Activated CD8-positive, alpha-beta T cell treated with anti-CD3 and anti-CD28 coated beads, Interleukin-2, amount 10 ng/mL, durations not matched to agents 7 days and 5 days (primary cell): ENCODE measurements around the gene ROS1. TPM values are rescaled to one million over a fixed set of nuclear protein-coding genes. Genes with fewer than 3 reads are reported as not detected.

Experiments
- ATAC-seq: fragments of 150-1000 bp; cut with Tn5 transposase; one replicate; pipeline ENCODE4 v1.10.0; 2021; ENCODE audit warnings: moderate library complexity
- CTCF ChIA-PET: fragments of 350-600 bp; sonication (Branson Sonifier 250); formaldehyde crosslinking; loops from one replicate; lab custom pipeline; 2021; ENCODE audit warnings: antibody characterized with exemption; lab: Charles Lee
- POLR2A ChIA-PET: fragments of 350-600 bp; sonication (Branson Sonifier 250); formaldehyde crosslinking; loops from one replicate; lab custom pipeline; 2021; ENCODE audit warnings: antibody characterized with exemption; lab: Charles Lee
- DNase-seq: peaks from one replicate; pipeline ENCODE4 v3.0.0-alpha.2; 2020
- H3K27ac Mint-ChIP-seq: one replicate; pipeline ENCODE4 v1.8.0; 2021; ENCODE audit warnings: mild to moderate bottlenecking, mixed read lengths
- H3K27me3 Mint-ChIP-seq: one replicate; pipeline ENCODE4 v1.8.0; 2021; ENCODE audit warnings: low read depth, mixed read lengths
- H3K36me3 Mint-ChIP-seq: one replicate; pipeline ENCODE4 v1.8.0; 2021; ENCODE audit warnings: low read depth, mixed read lengths
- H3K4me1 Mint-ChIP-seq: one replicate; pipeline ENCODE4 v1.8.0; 2021; ENCODE audit warnings: low read depth, mixed read lengths
- H3K4me3 Mint-ChIP-seq: one replicate; pipeline ENCODE4 v1.8.0; 2021; ENCODE audit warnings: mild to moderate bottlenecking, mixed read lengths
- H3K9me3 Mint-ChIP-seq: one replicate; pipeline ENCODE4 v1.8.0; 2022; ENCODE audit warnings: mixed read lengths; ENCODE audit not compliant: insufficient read depth
- total RNA-seq, 2 experiments: library from RNA; stranded (reverse); gene quantifications; one replicate each; pipeline ENCODE4 v1.2.3, GENCODE V29; 2021

ROS1 gene
- total RNA-seq, 2 experiments from 2014 or later: not detected

- DNase-seq (no peak), ATAC-seq (no peak)
- ChIA-PET POLR2A (no interaction called here), CTCF (no interaction called here)
- Mint-ChIP-seq H3K36me3 (no peaks in the 10 kb centered on the region), H3K27me3 (peaks cover 11% of the 10 kb centered on the region), H3K27ac (no peak overlapping the region), H3K4me3 (no peak overlapping the region), H3K9me3 (no peaks in the 10 kb centered on the region), H3K4me1 (no peaks in the 10 kb centered on the region)
Measured at GRCh38 chr6:117338567-117338966, 87.2 kb downstream of the ROS1 start.

GRCh38 chr6:117329926-117330325 is 95.8 kb downstream of the ROS1 start:
- no peaks in the 10 kb centered on the region for H3K27me3 Mint-ChIP-seq

DNA sequence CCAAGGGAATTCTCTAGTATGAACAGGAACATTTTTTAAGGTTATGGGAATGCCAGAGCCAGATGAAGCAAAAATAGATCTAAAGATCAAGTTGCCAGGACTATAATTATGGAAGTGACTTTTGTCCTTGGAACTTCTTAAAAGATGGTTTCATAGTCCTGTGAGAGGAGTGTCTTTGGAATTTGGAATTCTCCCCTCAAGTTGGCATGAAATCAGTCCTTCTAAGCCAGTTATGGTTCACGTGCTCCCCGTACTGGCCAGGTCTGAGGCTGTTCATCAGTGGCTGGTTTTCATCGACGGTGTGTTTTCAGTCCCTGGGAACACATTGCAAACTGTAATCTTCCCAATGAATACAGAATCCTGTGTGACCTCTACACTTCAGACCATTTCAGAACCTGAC is 97.2 kb downstream of the ROS1 start:
- DNase-seq: no peak
- Mint-ChIP-seq H3K36me3 (no peaks in the 10 kb centered on the region), H3K27me3 (no peaks in the 10 kb centered on the region)

More at GRCh38 chr6:117329926-117330325, 95.8 kb downstream of the ROS1 start:
- POLR2A ChIA-PET: no interaction called here
- Mint-ChIP-seq H3K27ac (no peak overlapping the region), H3K4me1 (no peaks in the 10 kb centered on the region), H3K36me3 (no peaks in the 10 kb centered on the region), H3K4me3 (no peak overlapping the region), H3K9me3 (peaks cover 5% of the 10 kb centered on the region)
- DNase-seq: no peak
- no peak for ATAC-seq
- CTCF ChIA-PET: no interaction called here

DNA sequence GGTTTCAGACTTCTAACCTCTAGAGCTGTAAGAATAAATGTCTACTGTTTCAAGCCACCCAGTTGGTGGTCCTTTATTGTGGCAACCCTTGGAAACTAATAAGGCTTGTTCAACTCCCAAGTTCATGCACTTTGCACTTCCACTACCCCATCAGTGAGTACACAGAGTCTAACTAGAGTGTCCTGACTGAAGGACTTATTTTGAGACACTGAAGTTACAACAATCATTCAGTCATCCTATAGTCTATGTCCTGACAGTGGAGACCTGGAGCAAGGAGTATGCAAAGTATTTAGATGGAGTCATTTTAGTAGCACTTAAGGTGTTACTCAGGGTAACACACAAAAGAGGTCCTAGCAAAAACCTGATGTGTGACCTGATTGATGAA is 97.7 kb downstream of the ROS1 start:
- ChIA-PET POLR2A (no interaction called here), CTCF (interaction anchor here (1.2 kb wide), 1 partner anchor 357 kb away, joined by 3 read pairs; no protein-coding TSS in a partner anchor)
- Mint-ChIP-seq H3K27ac (no peak overlapping the region), H3K27me3 (no peaks in the 10 kb centered on the region), H3K4me3 (no peak overlapping the region), H3K4me1 (no peaks in the 10 kb centered on the region), H3K9me3 (peaks cover 5% of the 10 kb centered on the region), H3K36me3 (no peaks in the 10 kb centered on the region)
- DNase-seq (no peak), ATAC-seq (no peak)

More for the DNA sequence above, 97.2 kb downstream of the ROS1 start:
- peaks cover 5% of the 10 kb centered on the region for H3K9me3 Mint-ChIP-seq
- H3K4me3 Mint-ChIP-seq: no peak overlapping the region
- POLR2A ChIA-PET: no interaction called here
- no peaks in the 10 kb centered on the region for H3K4me1 Mint-ChIP-seq
- no peak for ATAC-seq
- CTCF ChIA-PET: no interaction called here
- H3K27ac Mint-ChIP-seq: no peak overlapping the region

GRCh38 chr6:117327149-117328004 is 98.4 kb downstream of the ROS1 start:
- Mint-ChIP-seq H3K27me3 (no peaks in the 10 kb centered on the region), H3K9me3 (peaks cover 3% of the 10 kb centered on the region), H3K4me3 (no peak overlapping the region), H3K4me1 (no peaks in the 10 kb centered on the region), H3K36me3 (no peaks in the 10 kb centered on the region), H3K27ac (no peak overlapping the region)
- ATAC-seq (no peak), DNase-seq (no peak)
- CTCF ChIA-PET: interaction anchor here (1.0 to 1.2 kb wide), 2 partner anchors 10 to 356 kb away, joined by 3 read pairs; no protein-coding TSS in a partner anchor
- POLR2A ChIA-PET: no interaction called here

DNA sequence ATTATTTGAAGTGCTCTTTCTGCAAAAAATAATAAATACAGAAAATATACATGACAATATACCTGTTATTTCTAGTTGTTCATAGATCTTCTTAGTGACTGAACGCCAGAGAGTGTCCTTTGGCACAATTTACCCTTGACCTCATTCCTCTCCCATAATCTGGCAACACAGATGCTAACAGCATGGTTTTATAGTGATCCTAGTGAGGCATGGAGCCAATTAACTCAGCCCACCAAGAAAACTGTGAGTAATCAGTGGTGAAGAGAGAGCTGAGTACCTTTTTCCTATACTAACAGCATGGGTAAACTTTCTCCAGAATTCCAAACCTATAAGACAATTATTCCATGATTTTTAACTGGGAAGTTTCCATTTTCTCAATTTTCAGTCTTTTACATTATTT is 99.3 kb downstream of the ROS1 start:
- no peaks in the 10 kb centered on the region for H3K4me1 Mint-ChIP-seq
- H3K4me3 Mint-ChIP-seq: no peak overlapping the region
- H3K9me3 Mint-ChIP-seq: no peaks in the 10 kb centered on the region
- H3K36me3 Mint-ChIP-seq: no peaks in the 10 kb centered on the region
- ChIA-PET CTCF (interaction anchor here (1.0 kb wide), 1 partner anchor 9 kb away, joined by 3 read pairs; no protein-coding TSS in a partner anchor), POLR2A (no interaction called here)
- H3K27me3 Mint-ChIP-seq: no peaks in the 10 kb centered on the region
- DNase-seq: no peak
- H3K27ac Mint-ChIP-seq: no peak overlapping the region
- no peak for ATAC-seq

DNA sequence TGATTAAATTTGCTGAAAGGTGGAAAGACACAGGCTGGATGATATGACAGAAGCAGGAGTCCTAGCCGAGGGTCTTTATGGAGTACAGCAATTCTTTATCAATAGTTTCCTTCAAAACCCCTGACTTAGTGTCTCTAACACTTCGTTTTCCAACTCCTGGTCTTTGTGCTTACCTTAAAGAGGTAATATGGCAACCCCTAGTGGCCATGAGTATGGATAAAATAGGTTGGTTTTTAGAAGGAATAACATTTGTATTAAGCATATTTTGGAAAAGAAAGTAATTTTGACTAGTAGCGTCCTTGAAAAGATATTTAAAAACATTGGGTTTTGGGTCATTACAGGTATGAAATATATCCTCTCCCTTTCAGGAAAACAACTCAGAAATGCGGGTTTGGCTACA is 108.5 kb downstream of the ROS1 start:
- no peak overlapping the region for H3K4me3 Mint-ChIP-seq

DNA sequence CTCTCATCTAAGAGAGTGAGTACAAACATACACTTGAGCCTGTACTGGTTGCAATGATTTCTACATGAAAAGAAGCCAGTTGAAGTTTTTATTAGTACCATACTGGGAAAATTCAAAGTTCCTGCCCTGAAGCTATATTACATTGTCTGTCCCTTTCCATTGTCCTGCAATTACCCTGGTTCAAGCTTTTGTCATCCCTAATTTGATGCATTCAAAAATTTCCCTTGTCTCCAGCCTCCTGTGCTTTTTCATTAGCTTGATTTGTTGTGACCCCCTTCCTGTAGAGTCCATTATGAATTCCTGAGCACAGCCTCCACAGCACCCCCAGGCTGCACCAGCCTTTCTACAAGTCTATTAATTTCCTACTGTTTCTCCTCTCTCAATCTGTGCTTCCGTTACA is 114.0 kb downstream of the ROS1 start:
- H3K4me3 Mint-ChIP-seq: no peak overlapping the region
- ChIA-PET POLR2A (no interaction called here), CTCF (no interaction called here)
- no peak overlapping the region for H3K27ac Mint-ChIP-seq
- no peaks in the 10 kb centered on the region for H3K4me1 Mint-ChIP-seq
- H3K27me3 Mint-ChIP-seq: peaks cover 2% of the 10 kb centered on the region
- no peaks in the 10 kb centered on the region for H3K36me3 Mint-ChIP-seq
- no peaks in the 10 kb centered on the region for H3K9me3 Mint-ChIP-seq
- ATAC-seq (no peak), DNase-seq (no peak)

More for the DNA sequence above, 108.5 kb downstream of the ROS1 start:
- no peak for ATAC-seq
- H3K27me3 Mint-ChIP-seq: peaks cover 5% of the 10 kb centered on the region
- ChIA-PET POLR2A (no interaction called here), CTCF (interaction anchor here (1.1 kb wide), 1 partner anchor 9 kb away, joined by 3 read pairs; no protein-coding TSS in a partner anchor)
- no peaks in the 10 kb centered on the region for H3K9me3 Mint-ChIP-seq
- no peak for DNase-seq
- no peak overlapping the region for H3K27ac Mint-ChIP-seq
- H3K4me1 Mint-ChIP-seq: no peaks in the 10 kb centered on the region
- H3K36me3 Mint-ChIP-seq: no peaks in the 10 kb centered on the region

DNA sequence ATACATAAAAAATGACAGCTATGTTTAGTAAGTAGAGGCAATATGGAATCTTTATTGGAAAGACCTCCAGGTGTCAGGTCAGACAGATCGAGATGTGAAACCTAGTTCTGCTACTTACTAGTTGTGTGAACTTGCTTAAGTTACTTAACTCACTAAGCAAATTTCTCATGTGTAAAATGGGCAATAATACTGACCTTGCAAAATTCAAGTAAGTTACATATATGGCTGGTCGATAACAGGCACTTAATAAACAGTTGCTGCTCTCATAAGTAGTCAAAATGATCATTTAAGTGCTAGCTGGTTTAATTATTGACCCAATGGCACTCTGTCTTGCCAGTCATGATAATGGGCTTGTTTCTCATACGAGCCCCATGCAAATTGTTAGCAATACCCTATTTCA is 114.4 kb downstream of the ROS1 start:
- Mint-ChIP-seq H3K27me3 (peaks cover 2% of the 10 kb centered on the region), H3K27ac (no peak overlapping the region), H3K4me3 (no peak overlapping the region), H3K36me3 (no peaks in the 10 kb centered on the region), H3K9me3 (no peaks in the 10 kb centered on the region), H3K4me1 (no peaks in the 10 kb centered on the region)
- DNase-seq: no peak
- ChIA-PET CTCF (no interaction called here), POLR2A (no interaction called here)
- no peak for ATAC-seq

DNA sequence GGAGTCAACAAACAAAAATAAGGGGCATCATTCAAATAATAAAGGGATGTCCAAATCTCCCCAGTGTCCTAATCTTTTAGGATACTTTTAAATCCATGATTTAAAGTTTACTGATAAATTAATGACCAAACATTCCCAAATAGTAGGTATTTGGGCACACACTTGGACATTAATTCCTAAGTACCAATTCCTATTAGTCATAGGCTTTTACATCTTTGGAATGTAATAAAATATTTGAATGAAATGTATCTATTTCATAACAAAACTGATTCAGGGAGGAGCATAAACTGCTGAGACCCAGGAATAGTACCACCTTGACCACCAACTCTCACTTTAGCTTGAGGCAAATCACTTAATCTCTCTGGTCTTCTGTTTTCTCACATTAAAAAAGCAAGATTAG is 116.1 kb downstream of the ROS1 start:
- no peak for DNase-seq
- Mint-ChIP-seq H3K27me3 (peaks cover 2% of the 10 kb centered on the region), H3K4me1 (no peaks in the 10 kb centered on the region), H3K36me3 (no peaks in the 10 kb centered on the region), H3K27ac (no peak overlapping the region), H3K9me3 (no peaks in the 10 kb centered on the region), H3K4me3 (no peak overlapping the region)
- POLR2A ChIA-PET: no interaction called here
- no peak for ATAC-seq
- CTCF ChIA-PET: no interaction called here

DNA sequence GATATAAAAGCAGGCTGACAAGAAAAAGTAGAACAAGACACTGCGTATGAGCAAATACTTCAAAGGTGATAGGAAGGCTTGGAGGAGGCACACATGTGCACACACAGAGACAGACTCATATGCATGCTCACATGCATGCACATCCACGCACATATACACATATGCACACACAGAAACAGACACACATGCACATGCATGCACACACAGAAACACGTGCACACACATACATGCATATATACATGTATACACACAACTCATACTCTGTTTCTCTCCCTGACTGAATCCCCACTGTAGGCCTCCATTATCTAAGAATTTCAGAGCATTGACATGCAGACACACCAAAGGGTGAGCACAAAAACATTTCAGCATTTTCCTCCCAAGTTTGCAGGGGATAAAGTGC is 116.7 kb downstream of the ROS1 start:
- Mint-ChIP-seq H3K36me3 (no peaks in the 10 kb centered on the region), H3K27ac (no peak overlapping the region), H3K9me3 (no peaks in the 10 kb centered on the region), H3K4me1 (no peaks in the 10 kb centered on the region), H3K4me3 (no peak overlapping the region), H3K27me3 (peaks cover 2% of the 10 kb centered on the region)
- ATAC-seq (no peak), DNase-seq (no peak)
- CTCF ChIA-PET: no interaction called here
- POLR2A ChIA-PET: no interaction called here

DNA sequence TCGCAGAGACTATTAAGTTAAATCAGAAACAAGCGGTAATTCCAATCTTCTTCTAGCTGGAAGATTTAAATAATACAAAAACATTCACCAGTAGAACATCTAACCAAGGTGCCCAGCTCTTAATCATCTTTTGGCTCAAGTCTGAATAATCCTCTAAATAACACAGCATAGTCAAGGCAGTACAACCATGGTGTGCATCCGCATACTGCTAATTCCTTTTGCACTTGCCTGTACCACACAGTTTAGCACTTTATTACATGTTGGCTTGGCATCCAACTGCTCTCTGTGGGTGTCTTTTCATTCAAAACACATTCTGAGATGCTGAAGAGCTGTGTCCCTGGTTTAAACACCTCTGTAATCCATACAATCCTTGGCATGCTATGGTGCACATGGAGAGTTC is 118.1 kb downstream of the ROS1 start:
- Mint-ChIP-seq H3K27me3 (peaks cover 2% of the 10 kb centered on the region), H3K4me1 (no peaks in the 10 kb centered on the region), H3K36me3 (no peaks in the 10 kb centered on the region), H3K27ac (no peak overlapping the region), H3K4me3 (no peak overlapping the region), H3K9me3 (no peaks in the 10 kb centered on the region)
- ChIA-PET POLR2A (no interaction called here), CTCF (no interaction called here)
- ATAC-seq (no peak), DNase-seq (no peak)
